ENCODE data around the gene CBFA2T2.
"Not testable (repeated sequence)": the region's sequence is repeated elsewhere in the genome, so short reads cannot be mapped to it uniquely, and the experiment has no call there.

Gene CBFA2T2

GRCh38 chr20:33490023-33490933, at the start of gene CBFA2T2:
Gene CBFA2T2, plus strand, starts transcription at chr20:33490096. Its CDS starts 172 bp downstream, at chr20:33490268.
- Histone ChIP-seq H3K9me3 (ENCODE audit: insufficient read depth, low read length, severe bottlenecking) (no peaks in the 10 kb centered on the region), H2AFZ (ENCODE audit: low read depth, low read length) (peak within 1 kb of the TSS; percentile 89), H3K27me3 (ENCODE audit: insufficient read depth, low read length, poor library complexity) (no peaks in the 10 kb centered on the region), H4K20me1 (ENCODE audit: insufficient read depth, low read length) (peaks cover 3% of the 10 kb centered on the region; the same call in 1 of the 2 replicates), H3K4me1 (ENCODE audit: insufficient read depth, low read length) (peaks cover 26% of the 10 kb centered on the region), H3K27ac (ENCODE audit: low read length) (peak within 1 kb of the TSS; percentile 84), H3K36me3 (ENCODE audit: insufficient read depth, low read length) (peaks cover 10% of the 10 kb centered on the region; the same call in 1 of the 2 replicates), H3K79me2 (ENCODE audit: insufficient read depth, low read length) (peaks cover 48% of the 10 kb centered on the region), H3K4me3 (ENCODE audit: low read depth in 1 of 2, low read length in 2 of 2) (peak within 1 kb of the TSS; percentile 48 to 74), H3K9ac (ENCODE audit: low read depth, low read length) (peak within 1 kb of the TSS; percentile 74), H3K4me2 (ENCODE audit: insufficient read depth, low read length) (peak within 1 kb of the TSS; percentile 75)
- TF ChIP-seq CTCF (IDR thresholded peaks at IDR 0.05; ENCODE audit: borderline replicate concordance, extremely low read depth, low read length, poor library complexity, severe bottlenecking) (no peak), EZH2 (IDR thresholded peaks at IDR 0.05; ENCODE audit: borderline replicate concordance, low read depth, low read length, severe bottlenecking) (no peak)
- DNase-seq: no peak
- ATAC-seq (ENCODE audit: insufficient read depth, low read depth): peak; percentile 68

- not testable (repeated sequence) for DNase-seq; H3K4me3 ChIP-seq (ENCODE audit: low read depth in 1 of 2, low read length in 2 of 2); ATAC-seq (ENCODE audit: insufficient read depth, low read depth); H4K20me1 ChIP-seq (ENCODE audit: insufficient read depth, low read length); H3K27me3 ChIP-seq (ENCODE audit: insufficient read depth, low read length, poor library complexity); H3K4me2 ChIP-seq (ENCODE audit: insufficient read depth, low read length); H3K9ac ChIP-seq (ENCODE audit: low read depth, low read length); H3K27ac ChIP-seq (ENCODE audit: low read length); H2AFZ ChIP-seq (ENCODE audit: low read depth, low read length); H3K36me3 ChIP-seq (ENCODE audit: insufficient read depth, low read length); H3K9me3 ChIP-seq (ENCODE audit: insufficient read depth, low read length, severe bottlenecking); H3K79me2 ChIP-seq (ENCODE audit: insufficient read depth, low read length)
- H3K4me1 ChIP-seq (ENCODE audit: insufficient read depth, low read length): peaks cover 25% of the 10 kb centered on the region
Measured at GRCh38 chr20:33440562-33440961, 49.3 kb upstream of the CBFA2T2 start.

- Histone ChIP-seq H3K4me1 (ENCODE audit: insufficient read depth, low read length) (peaks cover 25% of the 10 kb centered on the region), H3K4me2 (ENCODE audit: insufficient read depth, low read length) (no peak overlapping the region)
- TF ChIP-seq EZH2 (IDR thresholded peaks at IDR 0.05; ENCODE audit: borderline replicate concordance, low read depth, low read length, severe bottlenecking) (no peak), CTCF (IDR thresholded peaks at IDR 0.05; ENCODE audit: borderline replicate concordance, extremely low read depth, low read length, poor library complexity, severe bottlenecking) (no peak)
Measured at GRCh38 chr20:33441142-33441955, 48.5 kb upstream of the CBFA2T2 start.

More at GRCh38 chr20:33441142-33441955, 48.5 kb upstream of the CBFA2T2 start:
- Histone ChIP-seq H4K20me1 (ENCODE audit: insufficient read depth, low read length) (no peaks in the 10 kb centered on the region), H3K9ac (ENCODE audit: low read depth, low read length) (no peak overlapping the region), H3K9me3 (ENCODE audit: insufficient read depth, low read length, severe bottlenecking) (no peaks in the 10 kb centered on the region), H3K36me3 (ENCODE audit: insufficient read depth, low read length) (no peaks in the 10 kb centered on the region), H2AFZ (ENCODE audit: low read depth, low read length) (no peak overlapping the region), H3K27me3 (ENCODE audit: insufficient read depth, low read length, poor library complexity) (peaks cover 10% of the 10 kb centered on the region), H3K79me2 (ENCODE audit: insufficient read depth, low read length) (no peaks in the 10 kb centered on the region), H3K27ac (ENCODE audit: low read length) (no peak overlapping the region), H3K4me3 (ENCODE audit: low read depth in 1 of 2, low read length in 2 of 2) (no peak overlapping the region)
- ATAC-seq (ENCODE audit: insufficient read depth, low read depth): no peak
- DNase-seq: no peak

All from DND-41 (cell line).